DMS79 treated with DMSO at 0.1 percent for 48 hours (cell line): ENCODE measurements around the gene RNF40.
A peak's percentile ranks its signal among the peaks of the same experiment; 100 is the strongest.

Experiments
- DNase-seq: peaks from one replicate; lab custom pipeline; 2025; lab: John Stamatoyannopoulos, UW

Gene RNF40

GRCh38 chr16:30740364-30741251 lies 21.5 kb upstream of the RNF40 start:
- DNase-seq: peak; percentile 87

DNA sequence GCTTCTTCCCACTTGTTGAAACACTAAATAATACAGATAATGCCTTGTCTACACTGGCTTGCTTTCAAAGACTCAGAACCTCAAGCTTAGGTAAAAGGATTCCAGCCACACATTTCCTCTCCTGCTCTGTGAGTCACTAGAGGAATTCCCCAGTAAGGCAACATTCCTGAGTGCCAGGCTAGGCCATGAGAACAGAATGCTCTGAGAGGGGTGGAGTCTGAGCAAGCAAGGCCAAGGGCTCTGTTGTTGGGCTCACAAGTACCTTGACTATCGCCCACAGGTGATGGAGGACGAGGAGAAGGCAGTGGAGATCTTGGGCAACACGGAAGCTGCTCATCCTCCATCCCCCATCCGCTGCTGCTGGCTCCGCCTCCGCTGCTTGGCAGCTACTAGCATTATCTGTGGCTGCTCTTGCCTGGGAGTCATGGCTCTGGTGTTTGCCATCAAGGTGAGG lies 20.6 kb upstream of the RNF40 start:
- DNase-seq: no peak

DNA sequence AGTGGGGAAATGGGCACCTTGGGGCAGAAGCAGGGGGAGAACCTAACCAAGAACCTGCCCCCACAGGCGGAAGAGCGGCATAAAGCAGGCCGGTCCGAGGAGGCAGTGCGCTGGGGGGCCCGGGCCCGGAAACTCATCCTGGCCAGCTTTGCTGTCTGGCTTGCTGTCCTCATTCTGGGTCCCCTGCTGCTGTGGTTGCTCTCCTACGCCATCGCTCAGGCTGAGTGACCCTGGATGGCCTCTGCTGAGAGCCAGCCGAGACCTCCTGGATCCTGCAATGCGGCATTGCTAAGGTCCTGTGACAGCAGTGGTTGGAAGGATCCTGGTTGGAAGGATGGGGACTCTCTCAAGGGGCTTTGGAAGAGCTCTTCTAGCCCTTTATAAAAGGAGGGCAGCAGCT lies 18.4 kb upstream of the RNF40 start:
- DNase-seq: no peak

DNA sequence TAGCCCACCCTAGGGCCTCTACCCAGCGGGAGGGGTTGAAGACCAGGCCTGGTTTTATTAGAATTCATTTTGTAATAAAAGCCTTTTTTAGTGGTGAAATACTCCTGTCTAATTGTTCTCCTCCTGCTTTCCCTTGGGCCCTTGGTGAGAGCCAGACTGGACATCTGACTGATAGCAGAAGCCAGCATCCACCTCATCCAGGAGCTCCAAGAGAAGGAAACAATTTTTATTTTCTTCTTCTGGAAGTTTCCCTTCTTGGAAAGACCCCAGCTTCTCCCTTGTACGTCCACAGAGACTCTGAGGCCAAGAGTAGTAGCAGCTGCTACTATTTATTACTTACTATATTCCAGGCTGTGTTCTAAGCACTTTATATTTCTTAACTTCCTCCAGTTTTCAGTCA lies 17.9 kb upstream of the RNF40 start:
- no peak for DNase-seq

- no peak for DNase-seq
Measured at GRCh38 chr16:30745082-30745481, 17.0 kb upstream of the RNF40 start.

DNA sequence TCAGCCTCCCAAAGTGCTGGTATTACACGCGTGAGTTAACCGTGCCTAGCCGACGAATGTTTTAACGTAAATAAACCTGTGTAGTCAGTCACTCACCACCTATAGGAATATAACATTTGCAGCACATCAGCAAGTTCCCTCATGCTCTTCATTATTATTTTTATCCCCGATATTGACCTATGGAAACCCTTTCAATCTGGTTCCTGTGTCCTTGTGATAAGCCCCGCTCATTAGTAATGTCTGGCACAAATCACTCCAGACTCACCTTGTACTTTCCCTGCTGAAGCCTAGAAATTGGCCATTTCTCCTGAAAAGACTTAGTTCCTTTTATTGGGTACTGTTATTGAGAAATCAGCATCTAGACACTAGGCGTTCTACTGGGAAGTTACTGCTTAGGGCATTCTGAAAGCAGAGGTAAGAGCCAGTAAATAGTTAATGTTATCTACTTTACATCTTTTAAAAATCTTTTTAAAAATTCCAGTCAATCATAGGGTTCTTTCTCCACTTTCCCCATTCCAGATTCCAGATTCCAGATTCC lies 15.4 kb upstream of the RNF40 start:
- no peak for DNase-seq

DNA sequence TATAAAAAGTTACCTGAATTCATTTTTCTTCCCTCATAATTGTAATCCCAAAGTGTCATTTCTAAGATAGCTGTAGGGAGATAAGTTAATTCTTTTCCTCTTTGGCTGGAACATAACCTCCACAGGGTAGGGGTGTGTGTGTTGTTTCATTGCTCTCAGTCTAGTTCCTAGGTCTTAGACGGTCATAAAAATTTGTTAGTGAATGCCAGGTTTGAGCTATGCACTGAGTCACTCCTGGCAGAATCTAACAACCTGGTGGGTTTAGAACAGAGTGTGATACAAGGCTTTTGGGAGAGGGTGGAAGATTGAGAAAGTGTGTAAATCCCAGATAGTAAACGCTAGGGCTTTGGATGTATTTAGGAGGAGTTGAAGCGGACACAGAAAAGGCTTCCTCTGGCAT lies 14.8 kb upstream of the RNF40 start:
- DNase-seq: no peak

DNA sequence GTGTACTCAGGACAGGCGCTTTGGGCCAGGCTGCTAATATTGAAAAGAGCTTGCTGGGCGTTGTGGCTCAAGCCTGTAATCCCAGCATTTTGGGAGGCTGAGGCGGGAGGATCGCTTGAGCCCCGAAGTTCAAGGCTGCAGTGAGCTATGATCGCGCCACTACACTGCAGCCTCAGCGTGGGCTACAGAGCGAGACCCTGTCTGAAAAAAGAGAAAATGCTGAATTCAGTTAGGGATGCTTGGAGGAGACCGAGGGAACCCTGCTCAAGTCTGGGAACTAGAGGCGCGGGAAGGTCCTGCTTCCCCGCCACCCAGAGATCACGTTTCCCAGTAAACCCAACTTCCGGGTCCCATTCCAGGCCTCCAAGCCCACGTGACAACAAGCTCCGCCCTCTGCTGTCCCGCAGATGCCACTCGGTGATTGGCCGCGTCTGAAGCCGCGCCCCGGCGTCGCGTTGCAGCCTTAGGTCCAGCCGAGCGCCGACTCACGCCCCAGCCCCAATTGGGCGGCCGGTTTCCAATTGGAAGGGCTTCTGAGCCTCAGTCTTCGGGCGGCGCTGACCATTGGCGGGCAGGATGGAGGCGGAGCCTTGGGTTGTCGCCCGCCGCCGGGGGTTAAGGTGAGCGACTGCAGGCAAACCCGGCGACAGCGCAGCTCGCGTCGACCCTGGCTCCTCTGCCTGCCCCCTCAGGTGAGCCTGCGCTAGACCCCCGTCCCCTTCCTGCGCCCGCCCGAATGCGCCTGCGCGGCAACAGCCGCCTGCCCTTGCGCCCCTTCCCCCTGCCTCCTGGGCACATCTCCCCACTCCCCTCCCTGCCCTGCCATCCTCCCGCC lies 14.1 kb upstream of the RNF40 start, which contains the start of gene PHKG2:
Gene PHKG2 (plus strand): TSS at position 627 of the 835 bp plus-strand sequence. CDS start 396 bp downstream, outside the sequence.
- DNase-seq: peak; percentile 98

GRCh38 chr16:30748634-30749445 lies 13.3 kb upstream of the RNF40 start:
- DNase-seq: no peak

DNA sequence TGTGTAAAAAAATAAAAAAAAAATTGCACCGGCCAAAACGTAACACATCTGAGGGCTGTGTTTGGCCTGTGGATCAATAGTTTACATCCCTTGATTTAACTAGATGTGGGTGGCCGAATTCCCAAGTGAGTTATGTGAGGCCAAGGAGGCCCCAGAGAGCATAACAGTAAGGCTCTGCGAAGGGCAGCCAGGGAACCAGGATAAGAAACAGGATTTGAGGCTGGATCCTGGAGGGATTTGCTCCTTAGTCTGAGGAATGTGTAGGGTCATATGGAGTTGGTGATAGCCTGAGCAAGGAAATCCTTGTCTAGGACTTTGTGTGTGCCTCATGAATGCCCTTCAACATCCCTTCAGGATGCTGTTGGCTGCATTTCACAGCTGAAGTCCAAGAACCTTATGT lies 11.9 kb upstream of the RNF40 start:
- no peak for DNase-seq

GRCh38 chr16:30750876-30751465 lies 11.2 kb upstream of the RNF40 start:
- DNase-seq: no peak

DNA sequence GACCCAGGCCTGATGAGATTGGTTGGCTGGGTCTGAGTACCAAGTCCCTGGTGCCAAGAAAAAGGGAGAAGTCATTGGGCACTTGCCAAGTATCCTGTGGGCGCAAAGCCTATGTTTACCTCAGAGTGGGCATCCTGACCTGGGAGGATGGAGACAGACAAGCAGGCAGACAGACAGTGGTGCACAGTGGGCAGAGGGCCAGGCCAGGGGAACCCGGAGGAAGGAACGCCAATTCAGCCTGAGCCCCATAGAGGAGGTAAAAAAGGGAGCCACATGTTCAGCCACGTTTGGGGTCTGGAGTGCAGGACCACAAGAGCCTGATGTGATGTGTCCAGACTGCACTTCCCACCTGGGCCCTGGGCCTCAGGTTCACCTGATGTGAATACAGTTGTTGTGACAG lies 8.5 kb upstream of the RNF40 start:
- no peak for DNase-seq

GRCh38 chr16:30755955-30756780 lies 6.0 kb upstream of the RNF40 start:
- DNase-seq: no peak

DNA sequence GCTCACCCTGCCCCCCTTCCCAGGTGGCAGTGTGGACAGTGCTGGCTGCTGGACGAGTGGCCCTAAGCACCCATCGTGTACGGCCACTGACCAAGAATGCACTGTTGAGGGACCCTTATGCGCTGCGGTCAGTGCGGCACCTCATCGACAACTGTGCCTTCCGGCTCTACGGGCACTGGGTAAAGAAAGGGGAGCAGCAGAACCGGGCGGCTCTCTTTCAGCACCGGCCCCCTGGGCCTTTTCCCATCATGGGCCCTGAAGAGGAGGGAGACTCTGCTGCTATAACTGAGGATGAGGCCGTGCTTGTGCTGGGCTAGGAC lies 5.4 kb upstream of the RNF40 start:
- DNase-seq: no peak

DNA sequence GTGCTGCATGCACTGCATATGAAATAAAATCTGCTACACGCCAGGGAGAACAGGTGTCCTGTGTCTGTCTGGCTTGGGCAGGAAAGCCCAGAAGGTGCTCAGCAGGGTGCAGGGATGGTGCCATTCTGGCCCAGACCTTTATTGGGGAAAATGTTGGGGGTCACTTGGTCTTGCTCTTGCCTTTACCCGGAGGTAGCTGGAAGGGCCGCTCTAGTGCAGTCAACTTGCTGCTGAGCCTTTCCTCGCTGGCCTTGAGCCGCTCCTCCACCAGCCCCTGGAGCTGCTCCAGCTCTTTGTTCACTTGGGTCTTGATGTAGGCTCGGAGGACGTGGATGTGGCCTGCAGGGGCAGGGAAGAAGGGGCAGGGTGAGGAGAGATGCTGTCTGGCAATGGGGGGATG lies 4.8 kb upstream of the RNF40 start:
- DNase-seq: no peak

DNA sequence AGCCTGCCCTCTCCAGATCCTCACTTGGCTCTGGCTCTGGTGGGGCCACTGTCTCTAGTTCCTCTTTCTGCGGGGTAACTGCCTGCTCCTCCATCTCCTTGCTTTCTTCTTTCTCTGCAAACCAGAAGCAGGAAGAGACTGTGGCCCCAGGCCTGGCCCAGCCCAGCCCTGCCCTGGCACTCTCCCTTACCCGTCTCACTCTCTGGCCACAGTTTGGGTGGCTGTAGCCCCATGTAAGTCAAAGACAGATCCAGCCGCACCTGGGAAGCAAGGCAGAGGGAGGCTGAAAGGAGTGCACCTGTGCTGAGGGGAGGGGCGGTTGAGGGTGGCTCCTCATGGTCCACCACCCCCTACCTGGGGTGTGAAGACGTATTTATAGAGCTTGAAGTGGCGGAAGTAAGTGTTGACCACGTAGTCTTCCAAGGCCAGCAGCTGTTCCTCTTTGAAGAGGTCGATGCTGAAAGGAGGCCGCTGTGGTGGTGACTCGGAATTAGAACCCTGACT lies 3.1 kb upstream of the RNF40 start:
- no peak for DNase-seq

GRCh38 chr16:30760001-30760559 lies 2.0 kb upstream of the RNF40 start:
- DNase-seq: no peak

DNA sequence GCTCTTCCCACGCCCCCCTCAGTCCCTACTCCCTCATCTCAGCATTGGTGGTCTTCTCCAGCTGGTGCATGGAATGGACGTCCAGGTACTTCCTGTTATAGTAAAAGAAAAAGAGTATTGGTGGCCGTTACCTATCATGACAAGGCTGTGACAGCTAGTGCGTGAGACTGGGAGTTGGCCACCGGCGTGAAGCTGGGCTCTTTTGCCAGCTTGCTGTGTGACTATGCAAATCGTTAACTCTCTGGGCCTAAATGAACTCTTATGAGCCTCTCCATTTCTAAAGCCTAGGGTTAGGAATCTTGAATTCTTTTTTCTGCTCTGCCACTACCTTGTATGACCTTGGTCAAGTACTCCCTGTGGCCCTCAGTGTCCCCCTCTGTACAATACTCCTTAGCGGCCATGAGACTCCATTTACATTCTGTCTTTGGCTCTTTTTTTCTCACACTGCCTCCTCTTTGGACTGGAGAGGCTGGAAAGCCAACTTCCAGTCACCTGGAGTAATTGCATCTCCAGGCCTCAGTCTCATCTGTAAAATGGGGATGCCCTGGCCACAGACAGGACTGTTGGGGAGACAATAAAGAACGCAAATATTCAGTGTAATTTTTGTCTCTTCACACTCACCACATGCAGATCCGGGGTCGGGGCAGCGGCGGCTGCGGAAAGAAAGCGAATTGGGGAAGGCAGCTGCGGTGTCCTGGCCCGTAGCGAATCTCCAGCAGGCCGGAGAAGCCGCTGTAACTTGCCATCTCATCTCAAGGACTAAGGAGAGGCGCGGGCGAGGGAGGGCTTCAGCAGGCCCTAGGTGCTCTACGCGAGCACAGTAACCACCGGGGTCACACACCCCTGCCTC lies 1.3 kb upstream of the RNF40 start:
- DNase-seq: no peak

- DNase-seq: peak; percentile 47
Measured at GRCh38 chr16:30761427-30761927, 645 bp upstream of the RNF40 start.
